ENCODE results near the gene TMEM108.

DNA sequence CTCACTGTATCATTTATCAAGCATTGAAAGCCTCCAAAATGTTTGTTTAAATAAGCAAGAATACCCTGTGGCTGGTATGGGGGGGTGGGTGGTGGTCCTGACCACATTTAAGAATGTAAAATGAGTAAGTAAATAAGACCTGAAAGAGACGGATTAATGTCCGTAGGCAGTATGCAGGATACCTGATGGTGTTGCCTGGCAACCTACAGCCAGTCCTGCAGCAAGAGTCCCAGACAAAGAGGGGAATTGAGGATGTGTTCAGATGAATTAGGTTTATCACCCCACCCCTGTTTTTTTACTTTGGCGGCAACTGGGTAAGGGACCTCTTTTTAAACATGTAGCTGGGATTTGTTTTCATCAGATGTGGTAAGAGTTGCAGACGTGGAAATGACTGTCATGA lies 261.9 kb downstream of the TMEM108 start:
- TF ChIP-seq, protein P1, sequence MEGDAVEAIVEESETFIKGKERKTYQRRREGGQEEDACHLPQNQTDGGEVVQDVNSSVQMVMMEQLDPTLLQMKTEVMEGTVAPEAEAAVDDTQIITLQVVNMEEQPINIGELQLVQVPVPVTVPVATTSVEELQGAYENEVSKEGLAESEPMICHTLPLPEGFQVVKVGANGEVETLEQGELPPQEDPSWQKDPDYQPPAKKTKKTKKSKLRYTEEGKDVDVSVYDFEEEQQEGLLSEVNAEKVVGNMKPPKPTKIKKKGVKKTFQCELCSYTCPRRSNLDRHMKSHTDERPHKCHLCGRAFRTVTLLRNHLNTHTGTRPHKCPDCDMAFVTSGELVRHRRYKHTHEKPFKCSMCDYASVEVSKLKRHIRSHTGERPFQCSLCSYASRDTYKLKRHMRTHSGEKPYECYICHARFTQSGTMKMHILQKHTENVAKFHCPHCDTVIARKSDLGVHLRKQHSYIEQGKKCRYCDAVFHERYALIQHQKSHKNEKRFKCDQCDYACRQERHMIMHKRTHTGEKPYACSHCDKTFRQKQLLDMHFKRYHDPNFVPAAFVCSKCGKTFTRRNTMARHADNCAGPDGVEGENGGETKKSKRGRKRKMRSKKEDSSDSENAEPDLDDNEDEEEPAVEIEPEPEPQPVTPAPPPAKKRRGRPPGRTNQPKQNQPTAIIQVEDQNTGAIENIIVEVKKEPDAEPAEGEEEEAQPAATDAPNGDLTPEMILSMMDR (tag by site-specific recombination; IDR thresholded peaks at IDR 0.05), result no peak
- TF ChIP-seq, protein P2, sequence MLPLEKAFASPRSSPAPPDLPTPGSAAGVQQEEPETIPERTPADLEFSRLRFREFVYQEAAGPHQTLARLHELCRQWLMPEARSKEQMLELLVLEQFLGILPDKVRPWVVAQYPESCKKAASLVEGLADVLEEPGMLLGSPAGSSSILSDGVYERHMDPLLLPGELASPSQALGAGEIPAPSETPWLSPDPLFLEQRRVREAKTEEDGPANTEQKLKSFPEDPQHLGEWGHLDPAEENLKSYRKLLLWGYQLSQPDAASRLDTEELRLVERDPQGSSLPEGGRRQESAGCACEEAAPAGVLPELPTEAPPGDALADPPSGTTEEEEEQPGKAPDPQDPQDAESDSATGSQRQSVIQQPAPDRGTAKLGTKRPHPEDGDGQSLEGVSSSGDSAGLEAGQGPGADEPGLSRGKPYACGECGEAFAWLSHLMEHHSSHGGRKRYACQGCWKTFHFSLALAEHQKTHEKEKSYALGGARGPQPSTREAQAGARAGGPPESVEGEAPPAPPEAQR (tag by site-specific recombination; IDR thresholded peaks at IDR 0.05), result no peak
- TF ChIP-seq, protein P3, sequence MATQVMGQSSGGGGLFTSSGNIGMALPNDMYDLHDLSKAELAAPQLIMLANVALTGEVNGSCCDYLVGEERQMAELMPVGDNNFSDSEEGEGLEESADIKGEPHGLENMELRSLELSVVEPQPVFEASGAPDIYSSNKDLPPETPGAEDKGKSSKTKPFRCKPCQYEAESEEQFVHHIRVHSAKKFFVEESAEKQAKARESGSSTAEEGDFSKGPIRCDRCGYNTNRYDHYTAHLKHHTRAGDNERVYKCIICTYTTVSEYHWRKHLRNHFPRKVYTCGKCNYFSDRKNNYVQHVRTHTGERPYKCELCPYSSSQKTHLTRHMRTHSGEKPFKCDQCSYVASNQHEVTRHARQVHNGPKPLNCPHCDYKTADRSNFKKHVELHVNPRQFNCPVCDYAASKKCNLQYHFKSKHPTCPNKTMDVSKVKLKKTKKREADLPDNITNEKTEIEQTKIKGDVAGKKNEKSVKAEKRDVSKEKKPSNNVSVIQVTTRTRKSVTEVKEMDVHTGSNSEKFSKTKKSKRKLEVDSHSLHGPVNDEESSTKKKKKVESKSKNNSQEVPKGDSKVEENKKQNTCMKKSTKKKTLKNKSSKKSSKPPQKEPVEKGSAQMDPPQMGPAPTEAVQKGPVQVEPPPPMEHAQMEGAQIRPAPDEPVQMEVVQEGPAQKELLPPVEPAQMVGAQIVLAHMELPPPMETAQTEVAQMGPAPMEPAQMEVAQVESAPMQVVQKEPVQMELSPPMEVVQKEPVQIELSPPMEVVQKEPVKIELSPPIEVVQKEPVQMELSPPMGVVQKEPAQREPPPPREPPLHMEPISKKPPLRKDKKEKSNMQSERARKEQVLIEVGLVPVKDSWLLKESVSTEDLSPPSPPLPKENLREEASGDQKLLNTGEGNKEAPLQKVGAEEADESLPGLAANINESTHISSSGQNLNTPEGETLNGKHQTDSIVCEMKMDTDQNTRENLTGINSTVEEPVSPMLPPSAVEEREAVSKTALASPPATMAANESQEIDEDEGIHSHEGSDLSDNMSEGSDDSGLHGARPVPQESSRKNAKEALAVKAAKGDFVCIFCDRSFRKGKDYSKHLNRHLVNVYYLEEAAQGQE (tag by site-specific recombination; IDR thresholded peaks at IDR 0.05), result no peak
- TF ChIP-seq ZNF274 (IDR thresholded peaks at IDR 0.05; ENCODE audit: low read length) (no peak), ZNF274 (tag by site-specific recombination; IDR thresholded peaks at IDR 0.05; ENCODE audit: borderline replicate concordance) (no peak), SP2 (tag by site-specific recombination; IDR thresholded peaks at IDR 0.05) (no peak)

Data from HEK293 (cell line).